H1 (cell line): Measurements from ENCODE around the gene POC1B. TPM values are rescaled to one million over a fixed set of nuclear protein-coding genes. Genes with fewer than 3 reads are reported as not detected.

Experiments used
- CTCF ChIA-PET: fragments of 300-600 bp; sonication (Branson Sonifier 250); formaldehyde crosslinking; loops from one replicate; lab custom pipeline; 2021; ENCODE audit not compliant: partially characterized antibody; lab: Charles Lee
- POLR2A ChIA-PET: fragments of 300-600 bp; sonication (Branson Sonifier 250); formaldehyde crosslinking; loops from one replicate; lab custom pipeline; 2021; ENCODE audit warnings: inconsistent platforms; ENCODE audit not compliant: partially characterized antibody; lab: Charles Lee
- DNase-seq, 2 experiments: peaks; one replicate each; pipeline versions ENCODE4 v3.0.0 to v3.0.0-alpha.2; 2010 to 2022; ENCODE audit warnings: low spot score in 2 of 2, low read depth in 1 of 2, mixed read lengths in 1 of 2
- FAIRE-seq: peaks from 2 replicates; lab custom pipeline; 2011; peaks lifted over from hg19 to GRCh38; lab: Jason Lieb, UNC
- H2AFZ ChIP-seq: 2 replicates; pipeline ENCODE4 v1.8.1; 2012; ENCODE audit warnings: low read length, inconsistent platforms
- H2AK5ac ChIP-seq: 2 replicates; pipeline ENCODE4 v1.6.1; 2013; ENCODE audit warnings: low read depth, low read length
- H2BK120ac ChIP-seq: replicated peaks from 2 replicates; pipeline ENCODE3; 2013; ENCODE audit warnings: low read depth, low read length, inconsistent platforms
- H2BK12ac ChIP-seq: 2 replicates; pipeline ENCODE4 v1.6.1; 2013; ENCODE audit warnings: low read depth, low read length
- H2BK15ac ChIP-seq: 2 replicates; pipeline ENCODE4 v1.6.1; 2013; ENCODE audit warnings: low read length
- H2BK20ac ChIP-seq: 2 replicates; pipeline ENCODE4 v1.6.1; 2013; ENCODE audit warnings: low read length
- H2BK5ac ChIP-seq: 2 replicates; pipeline ENCODE4 v1.6.1; 2013; ENCODE audit warnings: low read depth, low read length
- H3K14ac ChIP-seq: 2 replicates; pipeline ENCODE4 v1.6.1; 2013; ENCODE audit warnings: inconsistent platforms; ENCODE audit not compliant: insufficient read length
- H3K18ac ChIP-seq: 2 replicates; pipeline ENCODE4 v1.6.1; 2013; ENCODE audit warnings: low read length; ENCODE audit errors: extremely low read depth
- H3K23ac ChIP-seq: 2 replicates; pipeline ENCODE4 v1.6.1; 2013; ENCODE audit warnings: inconsistent platforms; ENCODE audit not compliant: insufficient read length
- H3K23me2 ChIP-seq: 2 replicates; pipeline ENCODE4 v1.6.1; 2013; ENCODE audit warnings: low read depth, low read length
- H3K27ac ChIP-seq: 2 replicates; pipeline ENCODE4 v1.6.1; 2011; ENCODE audit warnings: low read depth, low read length, inconsistent platforms
- H3K27me3 ChIP-seq, 4 experiments: replicated peaks in 1 of 4; 1 replicate in 1 of 4; 2 replicates in 3 of 4; pipeline versions ENCODE4 v1.6.1 to v1.8.1; 2011 to 2013; ENCODE audit warnings: low read length in 3 of 4, mild to moderate bottlenecking in 3 of 4, inconsistent platforms in 2 of 4, mixed read lengths in 2 of 4, moderate library complexity in 1 of 4; ENCODE audit not compliant: control insufficient read depth in 3 of 4, insufficient read depth in 3 of 4; ENCODE audit errors: extremely low read depth in 1 of 4
- H3K36me3 ChIP-seq, 4 experiments: 2 replicates each; pipeline versions ENCODE4 v1.6.1 to v1.8.1; 2011 to 2013; ENCODE audit warnings: mild to moderate bottlenecking in 4 of 4, low read length in 3 of 4, moderate library complexity in 2 of 4, control low read depth in 1 of 4, inconsistent platforms in 1 of 4; ENCODE audit not compliant: insufficient read depth in 4 of 4, control insufficient read depth in 2 of 4
- H3K4ac ChIP-seq: replicated peaks from 2 replicates; pipeline ENCODE3; 2013; ENCODE audit warnings: low read length, low read depth, mixed read lengths, inconsistent platforms; ENCODE audit not compliant: insufficient read length
- H3K4me1 ChIP-seq, 4 experiments: replicated peaks in 1 of 4; 1 replicate in 1 of 4; 2 replicates in 3 of 4; pipeline versions ENCODE4 v1.6.1 to v1.8.1; 2011 to 2013; ENCODE audit warnings: low read length in 3 of 4, inconsistent platforms in 2 of 4, mixed read lengths in 1 of 4; ENCODE audit not compliant: insufficient read depth in 4 of 4, control insufficient read depth in 3 of 4
- H3K4me2 ChIP-seq, 2 experiments: 2 replicates each; pipeline versions ENCODE4 v1.6.1 to v1.8.1; 2011 to 2013; ENCODE audit warnings: low read depth in 2 of 2, low read length in 2 of 2, control low read depth in 1 of 2, inconsistent platforms in 1 of 2, mild to moderate bottlenecking in 1 of 2; ENCODE audit not compliant: insufficient read depth in 1 of 2
- H3K4me3 ChIP-seq, 4 experiments: fragments of 200-600, 300-600 bp in 1 of 4; sonication (generic), shearing (Covaris generic), sonication (Bioruptor Twin) in 1 of 4; 2 replicates each; pipeline versions ENCODE4 v1.5.1 to v1.8.1; 2011 to 2016; ENCODE audit warnings: low read length in 4 of 4, low read depth in 3 of 4, control low read depth in 2 of 4, inconsistent platforms in 2 of 4, mild to moderate bottlenecking in 2 of 4, mixed read lengths in 1 of 4, moderate library complexity in 1 of 4; ENCODE audit not compliant: insufficient read depth in 2 of 4; ENCODE audit errors: extremely low read depth in 1 of 4
- H3K56ac ChIP-seq: replicated peaks from 2 replicates; pipeline ENCODE3; 2013; ENCODE audit warnings: low read depth, mild to moderate bottlenecking, mixed read lengths, low read length, inconsistent platforms; ENCODE audit not compliant: insufficient read length
- H3K79me1 ChIP-seq: 2 replicates; pipeline ENCODE4 v1.6.1; 2013; ENCODE audit warnings: low read depth, low read length, control low read depth
- H3K79me2 ChIP-seq, 2 experiments: 2 replicates each; pipeline versions ENCODE4 v1.6.1 to v1.8.1; 2012 to 2013; ENCODE audit warnings: low read length in 2 of 2, mild to moderate bottlenecking in 2 of 2, inconsistent platforms in 1 of 2; ENCODE audit not compliant: insufficient read depth in 2 of 2, control insufficient read depth in 1 of 2
- H3K9ac ChIP-seq, 4 experiments: replicated peaks in 1 of 4; 1 replicate in 1 of 4; 2 replicates in 3 of 4; pipeline versions ENCODE4 v1.6.1 to v1.8.1; 2011 to 2013; ENCODE audit warnings: low read depth in 3 of 4, low read length in 3 of 4, control low read depth in 2 of 4, mild to moderate bottlenecking in 2 of 4, moderate library complexity in 2 of 4, inconsistent platforms in 1 of 4; ENCODE audit errors: extremely low read depth in 1 of 4
- H3K9me3 ChIP-seq, 2 experiments: 2 replicates each; pipeline versions ENCODE4 v1.6.1 to v1.8.1; 2012 to 2013; ENCODE audit warnings: mild to moderate bottlenecking in 2 of 2, moderate library complexity in 2 of 2, control low read depth in 1 of 2, inconsistent platforms in 1 of 2, low read depth in 1 of 2, low read length in 1 of 2, mixed read lengths in 1 of 2; ENCODE audit not compliant: insufficient read depth in 2 of 2
- H4K20me1 ChIP-seq, 2 experiments: replicated peaks in 1 of 2; 2 replicates each; pipeline versions ENCODE3 to v1.8.1; 2011 to 2013; ENCODE audit warnings: inconsistent platforms in 2 of 2, low read length in 2 of 2, mild to moderate bottlenecking in 1 of 2; ENCODE audit not compliant: insufficient read depth in 2 of 2, control insufficient read depth in 1 of 2
- H4K5ac ChIP-seq: 2 replicates; pipeline ENCODE4 v1.6.1; 2013; ENCODE audit warnings: low read length, low read depth, mixed read lengths, inconsistent platforms; ENCODE audit not compliant: insufficient read length
- H4K8ac ChIP-seq: 2 replicates; pipeline ENCODE4 v1.8.0; 2013; ENCODE audit warnings: mild to moderate bottlenecking, moderate library complexity, low read length, inconsistent platforms; ENCODE audit not compliant: insufficient read depth; ENCODE audit errors: extremely low read depth
- H4K91ac ChIP-seq: replicated peaks from 2 replicates; pipeline ENCODE3; 2013; ENCODE audit warnings: low read length, mixed read lengths, inconsistent platforms; ENCODE audit not compliant: insufficient read length
- ASH2L ChIP-seq: fragments of 200-600, 300-600 bp; sonication (generic); IDR thresholded peaks from one replicate; pipeline ENCODE4 v1.7.1; 2017; ENCODE audit warnings: low read length
- BRCA1 ChIP-seq: IDR thresholded peaks from 2 replicates; pipeline ENCODE4 v1.6.1; 2012; ENCODE audit warnings: low read depth, low read length, improper control_type of control experiment
- CEBPB ChIP-seq: IDR thresholded peaks from 2 replicates; pipeline ENCODE4 v1.6.1; 2012; ENCODE audit warnings: low read depth, low read length
- EP300 ChIP-seq, 2 experiments: IDR thresholded peaks; 1 replicate in 1 of 2; 2 replicates in 1 of 2; pipeline ENCODE4 v1.6.1; 2011 to 2012; ENCODE audit warnings: low read depth in 2 of 2, low read length in 2 of 2, mild to moderate bottlenecking in 2 of 2, borderline replicate concordance in 1 of 2, inconsistent platforms in 1 of 2, moderate library complexity in 1 of 2
- GTF2F1 ChIP-seq: IDR thresholded peaks from 2 replicates; pipeline ENCODE4 v1.6.1; 2012; ENCODE audit warnings: low read depth, low read length, improper control_type of control experiment, borderline replicate concordance
- JUN ChIP-seq: IDR thresholded peaks from 2 replicates; pipeline ENCODE4 v1.6.1; 2011; ENCODE audit warnings: low read depth, mild to moderate bottlenecking, improper control_type of control experiment, low read length
- KDM4A ChIP-seq: IDR thresholded peaks from one replicate; pipeline ENCODE4 v1.7.1; 2012; ENCODE audit warnings: low read depth, mild to moderate bottlenecking, moderate library complexity, low read length, inconsistent platforms; ENCODE audit not compliant: severe bottlenecking
- KDM5A ChIP-seq: fragments of 200-600 bp; IDR thresholded peaks from 2 replicates; pipeline ENCODE4 v1.7.1; 2012; ENCODE audit warnings: mild to moderate bottlenecking, low read length, inconsistent platforms, mixed read lengths
- MAFK ChIP-seq: IDR thresholded peaks from 2 replicates; pipeline ENCODE4 v1.6.1; 2012; ENCODE audit warnings: low read depth, mild to moderate bottlenecking, improper control_type of control experiment, low read length
- PHF8 ChIP-seq: fragments of 200-600 bp; sonication (generic); conservative IDR thresholded peaks from 2 replicates; pipeline ENCODE4 v1.7.1; 2012; ENCODE audit warnings: low read depth, mild to moderate bottlenecking, inconsistent platforms, low read length, moderate library complexity
- POLR2A ChIP-seq, 2 experiments: IDR thresholded peaks; 1 replicate in 1 of 2; 2 replicates in 1 of 2; pipeline ENCODE4 v1.6.1; 2011; ENCODE audit warnings: low read depth in 2 of 2, low read length in 2 of 2, mild to moderate bottlenecking in 2 of 2; ENCODE audit errors: control extremely low read depth in 1 of 2
- RFX5 ChIP-seq: IDR thresholded peaks from 2 replicates; pipeline ENCODE4 v1.6.1; 2011; ENCODE audit warnings: low read depth, low read length, improper control_type of control experiment, borderline replicate concordance
- SP4 ChIP-seq: IDR thresholded peaks from 2 replicates; pipeline ENCODE4 v1.6.1; 2012; ENCODE audit warnings: low read length, inconsistent platforms
- SRF ChIP-seq: IDR thresholded peaks from 2 replicates; pipeline ENCODE4 v1.6.1; 2011; ENCODE audit warnings: mild to moderate bottlenecking, low read depth, low read length, moderate library complexity
- TAF7 ChIP-seq: optimal IDR thresholded peaks from 2 replicates; pipeline ENCODE3; 2011; ENCODE audit warnings: low read depth, mild to moderate bottlenecking, inconsistent platforms, low read length, moderate library complexity, borderline replicate concordance
- TBP ChIP-seq: IDR thresholded peaks from 2 replicates; pipeline ENCODE4 v1.6.1; 2011; ENCODE audit warnings: low read depth, low read length, improper control_type of control experiment
- WGBS, 2 experiments: shearing (Covaris generic) in 1 of 2; methylation state at CpG; one replicate each; pipeline versions ENCODE4 v1.1.6 to v1.1.7; 2013 to 2015; ENCODE audit warnings: low lambda C conversion rate in 2 of 2, mixed read lengths in 2 of 2, inconsistent platforms in 1 of 2, low coverage in 1 of 2, missing lambda C conversion rate in 1 of 2; ENCODE audit not compliant: insufficient replicate concordance in 2 of 2, insufficient coverage in 1 of 2, insufficient read length in 1 of 2; ENCODE audit errors: extremely low coverage in 1 of 2, missing lambda C conversion rate in 1 of 2; 5-methylcytosine and 5-hydroxymethylcytosine counted together
- polyA plus RNA-seq, 7 experiments: library from polyadenylated mRNA; depleted of rRNA in 3 of 7; stranded (reverse) in 5 of 7; unstranded in 2 of 7; fragments of >200 nt in 5 of 7; fragments of 200-250 nt in 2 of 7; gene quantifications; 1 replicate in 5 of 7; 2 replicates in 1 of 7; 4 replicates in 1 of 7; pipeline versions ENCODE4 v1.2.1 to v1.2.3, GENCODE V29; 2011 to 2013; ENCODE audit warnings: missing spikeins in 2 of 7, mixed read lengths in 2 of 7
- total RNA-seq: library from RNA; stranded (reverse); fragmentation: NEBNext Ultra II Directional; extraction: Animal tissue kit (Norgen Biotek cat#: 25700); gene quantifications from 2 replicates; pipeline ENCODE4 v1.2.1, GENCODE V29; 2021

The POC1B gene
- total and polyA plus RNA-seq, 2 of the 8 experiments (the other 6 are each of a cell fraction or from before 2014, with no cell fraction given), result 7.5 to 16.3 TPM

- H4K20me1 ChIP-seq, result peaks cover 0 to 1% of the 10 kb centered on the region in 2 experiments
- WGBS, 2 experiments, result 58% methylated on average over 4 of the region's 4 CpGs; no CpG with 5 or more reads in 1 of the 2 experiments
- TF ChIP-seq MAFK (no peak), SP4 (no peak), TBP (no peak), PHF8 (no peak), SRF (no peak), GTF2F1 (no peak), KDM5A (no peak), ASH2L (no peak), JUN (no peak), POLR2A (IDR thresholded peaks at IDR 0.05; ENCODE audit: control extremely low read depth in 1 of 2, low read depth in 2 of 2, low read length in 2 of 2) (no peak), EP300 (IDR thresholded peaks at IDR 0.05; ENCODE audit: borderline replicate concordance in 1 of 2, low read depth in 2 of 2, low read length in 2 of 2) (no peak), KDM4A (no peak), TAF7 (no peak), CEBPB (no peak), RFX5 (no peak), BRCA1 (no peak)
Observed at GRCh38 chr12:89497467-89497866, 28.4 kb downstream of the POC1B start.

More at GRCh38 chr12:89497467-89497866, 28.4 kb downstream of the POC1B start:
- no peak overlapping the region for H2BK20ac ChIP-seq
- 0 out of 7 replicates have a peak, but pooled peaks cover 0 to 3% (median 0%) of the 10 kb centered on the region in 4 experiments for H3K4me1 ChIP-seq
- no peaks in the 10 kb centered on the region for H3K9me3 ChIP-seq
- H3K4me2 ChIP-seq, result no peak overlapping the region
- H3K79me1 ChIP-seq, result no peaks in the 10 kb centered on the region
- no peak overlapping the region for H4K5ac ChIP-seq
- H3K14ac ChIP-seq, result no peak overlapping the region
- H3K36me3 ChIP-seq, result no peaks in the 10 kb centered on the region
- DNase-seq, result no peak
- no peak overlapping the region for H3K23ac ChIP-seq
- H3K4me3 ChIP-seq, result no peak overlapping the region
- H3K27ac ChIP-seq, result no peak overlapping the region
- no peaks in the 10 kb centered on the region for H3K23me2 ChIP-seq
- no peak for FAIRE-seq
- no peak overlapping the region for H2BK120ac ChIP-seq
- H2BK12ac ChIP-seq, result no peak overlapping the region
- CTCF ChIA-PET, result interaction anchor here (0.9 to 1.6 kb wide), 7 partner anchors 15 to 481 kb away, joined by 3 to 5 read pairs (median 4); no protein-coding TSS in a partner anchor
- no peak overlapping the region for H4K8ac ChIP-seq
- no peak overlapping the region for H2BK5ac ChIP-seq
- H3K56ac ChIP-seq, result no peak overlapping the region
- POLR2A ChIA-PET, result interaction anchor here (1.7 kb wide), 1 partner anchor 10 kb away, joined by 4 read pairs; no protein-coding TSS in a partner anchor
- H3K18ac ChIP-seq, result no peak overlapping the region
- H4K91ac ChIP-seq, result no peak overlapping the region
- H3K79me2 ChIP-seq, result no peaks in the 10 kb centered on the region
- no peak overlapping the region for H2AK5ac ChIP-seq
- no peak overlapping the region for H3K9ac ChIP-seq
- H3K4ac ChIP-seq, result no peak overlapping the region
- no peak overlapping the region for H2BK15ac ChIP-seq
- H3K27me3 ChIP-seq, result no peaks in the 10 kb centered on the region
- H2AFZ ChIP-seq, result no peak overlapping the region
